Heart right ventricle (tissue), 16 donors: Measurements from ENCODE around the gene CEP120. TPM values are rescaled to one million over a fixed set of nuclear protein-coding genes. Genes with fewer than 3 reads are reported as not detected.
"Not testable (repeated sequence)": the region's sequence is repeated elsewhere in the genome, so short reads cannot be mapped to it uniquely, and the experiment has no call there.

ENCODE experiments used
- ATAC-seq, 8 donors: fragments of 200-7000 bp; cut with Tn5 transposase; one replicate each; pipeline ENCODE4 v1.9.1; 2020; ENCODE audit warnings: mild to moderate bottlenecking in 8 of 8, moderate library complexity in 8 of 8, moderate number of reproducible peaks in 1 of 8
- DNase-seq, 2 donors: peaks; one replicate each; pipeline ENCODE4 v3.0.0-alpha.2; 2020
- H3K27ac ChIP-seq, 10 donors: fragments of 200-600 bp; sonication (generic) in 2 of 10; one replicate each; pipeline versions ENCODE4 v1.5.0 to v1.8.0; 2020 to 2022; ENCODE audit warnings: mild to moderate bottlenecking in 3 of 10
- H3K27me3 ChIP-seq, 7 donors: fragments of 200-600 bp; one replicate each; pipeline ENCODE4 v1.8.0; 2021 to 2022; ENCODE audit warnings: mild to moderate bottlenecking in 2 of 7
- H3K36me3 ChIP-seq, 9 donors: fragments of 200-600 bp; sonication (generic) in 1 of 9; one replicate each; pipeline versions ENCODE4 v1.5.0 to v1.8.0; 2020 to 2022; ENCODE audit warnings: mild to moderate bottlenecking in 2 of 9
- H3K4me1 ChIP-seq, 9 donors: fragments of 200-600 bp; sonication (generic) in 1 of 9; one replicate each; pipeline versions ENCODE4 v1.5.0 to v1.8.0; 2020 to 2022; ENCODE audit warnings: mild to moderate bottlenecking in 4 of 9
- H3K4me3 ChIP-seq, 10 donors: fragments of 200-600 bp; sonication (generic) in 2 of 10; one replicate each; pipeline versions ENCODE4 v1.5.0 to v1.8.0; 2020 to 2022; ENCODE audit warnings: mild to moderate bottlenecking in 7 of 10, moderate library complexity in 2 of 10
- H3K9me3 ChIP-seq, 11 donors: fragments of 200-600 bp in 10 of 11; sonication (generic) in 2 of 11; one replicate each; pipeline versions ENCODE4 v1.5.0 to v1.8.0; 2013 to 2022; ENCODE audit warnings: mild to moderate bottlenecking in 2 of 11, control low read depth in 1 of 11, moderate library complexity in 1 of 11
- CTCF ChIP-seq, 9 donors: fragments of 200-600 bp; sonication (generic) in 2 of 9; IDR thresholded peaks; one replicate each; pipeline versions ENCODE4 v1.5.0 to v1.8.0; 2021 to 2022; ENCODE audit warnings: antibody characterized with exemption in 9 of 9, mild to moderate bottlenecking in 5 of 9, moderate library complexity in 1 of 9
- WGBS, 2 donors: extraction: QIAGEN DNeasy Blood & Tissue Kit; methylation state at CpG; one replicate each; pipeline ENCODE4 v1.1.7; 2013; ENCODE audit warnings: inconsistent platforms in 1 of 2; 5-methylcytosine and 5-hydroxymethylcytosine counted together
- intact Hi-C, 10 donors: fragments of 100-400 bp; cut with DNase I; formaldehyde crosslinking; loops; one replicate each; pipeline versions ENCODE4 v1.11.1 to v1.14.2; 2022
- polyA plus RNA-seq, 2 donors: library from polyadenylated mRNA; stranded (reverse); fragments of 200-250 nt; gene quantifications; one replicate each; pipeline ENCODE4 v1.2.3, GENCODE V29; 2013
- total RNA-seq, 10 donors: library from RNA; stranded (reverse); fragmentation: NEBNext Ultra II Directional in 3 of 10; extraction: Animal tissue kit (Norgen Biotek cat#: 25700) in 3 of 10; gene quantifications; one replicate each; pipeline versions ENCODE4 v1.2.1 to v1.2.4, GENCODE V29; 2021 to 2023
- donor health status: Arrhythmogenic right ventricular cardiomyopathy.
- donor health status: ischemic (EF 13 %, LVEDD 7.1; RV severe dilation, severe dysfunction).
- donor health status: healthy with polysubstance abuse.
- donor health status: DM: no; HTN: yes; CAD: no.
- donor health status: DM: no; HTN: no; CAD: no.
- donor health status: ischemic (EF 25% LVEDD 6.9; RV normal size, moderate dysfunction).
- donor health status: ischemic (EF 25% LVEDD 5.7; RV mildly dilated, moderate dysfunction).
- donor health status: healthy.
- donor health status: DM: yes; HTN: yes; CAD: no.
- donor health status: Ischemic cardiomyopathy.
- donor health status: ischemic (EF 35%, LVEDD 5.7; RV mildly dilated, moderate dysfunction).
- donor health status: nonischemic (EF 11% LVEDD 7.7; RV severe dilation, severe dysfunction).
- donor health status: DM: yes; HTN: yes; CAD: no.
- donor health status: PGD.
- donor health status: ischemic (EF 29% LVEDD 5.4; RV normal size, mild dysfunction).
- donor health status: nonischemic (EF 23%, LVEDD 6.1; RV moderate dilation, normal function).

The CEP120 gene
- total and polyA plus RNA-seq, 12 donors, result 3.4 to 14.9 (median 10.8) TPM

- DNase-seq, result no peak
- H3K36me3 ChIP-seq, result peaks cover 0 to 7% (median 0%) of the 10 kb centered on the region in 9 donors
- peaks cover 0 to 3% (median 0%) of the 10 kb centered on the region in 7 donors for H3K27me3 ChIP-seq
- 77 to 79% methylated on average over 2 of the region's 2 CpGs for WGBS, 2 donors
- intact Hi-C loops, result loop anchor here in 8 of 10 donors (5.0 to 10.0 kb wide), 5 partner anchors 444 to 836 kb away; no protein-coding TSS in a partner anchor
- no peak for TF ChIP-seq CTCF (IDR thresholded peaks at IDR 0.05)
- H3K27ac ChIP-seq, result no peak overlapping the region
- H3K9me3 ChIP-seq, result no peaks in the 10 kb centered on the region
- H3K4me1 ChIP-seq, result no peaks in the 10 kb centered on the region
- H3K4me3 ChIP-seq, result no peak overlapping the region
- no peak for ATAC-seq
These were observed 82.3 kb downstream of the CEP120 start for GRCh38 chr5:123340928-123341327.

GRCh38 chr5:123308377-123308776 lies 114.8 kb downstream of the CEP120 start:
- ATAC-seq, result not testable (repeated sequence)

GRCh38 chr5:123305751-123306150 lies 117.5 kb downstream of the CEP120 start:
- Histone ChIP-seq H3K9me3 (no peaks in the 10 kb centered on the region), H3K27ac (no peak overlapping the region), H3K4me1 (no peaks in the 10 kb centered on the region), H3K36me3 (no peaks in the 10 kb centered on the region), H3K4me3 (no peak overlapping the region), H3K27me3 (no peaks in the 10 kb centered on the region)
- DNase-seq, result no peak
- ATAC-seq, result no peak
- TF ChIP-seq CTCF (IDR thresholded peaks at IDR 0.05), result no peak
- 87 to 91% methylated on average over 4 of the region's 4 CpGs for WGBS, 2 donors
- intact Hi-C loops, result no loop called here

More at GRCh38 chr5:123308377-123308776, 114.8 kb downstream of the CEP120 start:
- H3K27me3 ChIP-seq, H3K27ac ChIP-seq, intact Hi-C loops, H3K36me3 ChIP-seq, H3K4me1 ChIP-seq, H3K4me3 ChIP-seq, H3K9me3 ChIP-seq, DNase-seq: not testable (repeated sequence)
- WGBS, 2 donors, result 81 to 83% methylated on average over 9 of the region's 9 CpGs

- intact Hi-C loops, result no loop called here
- Histone ChIP-seq H3K27me3 (no peaks in the 10 kb centered on the region), H3K9me3 (peaks cover 0 to 6% (median 0%) of the 10 kb centered on the region in 11 donors), H3K36me3 (no peaks in the 10 kb centered on the region), H3K4me1 (no peaks in the 10 kb centered on the region), H3K27ac (no peak overlapping the region), H3K4me3 (no peak overlapping the region)
- TF ChIP-seq CTCF (IDR thresholded peaks at IDR 0.05), result no peak
- no peak for DNase-seq
- ATAC-seq, result no peak
These were observed 118.4 kb downstream of the CEP120 start for GRCh38 chr5:123304777-123305316.

GRCh38 chr5:123303802-123304201 lies 119.4 kb downstream of the CEP120 start:
- H3K4me1 ChIP-seq, result no peaks in the 10 kb centered on the region
- H3K27me3 ChIP-seq, result peaks cover 0 to 5% (median 0%) of the 10 kb centered on the region in 7 donors
- TF ChIP-seq CTCF (IDR thresholded peaks at IDR 0.05), result no peak
- H3K4me3 ChIP-seq, result no peak overlapping the region
- DNase-seq, result no peak
- no peaks in the 10 kb centered on the region for H3K36me3 ChIP-seq
- peaks cover 0 to 12% (median 0%) of the 10 kb centered on the region in 11 donors for H3K9me3 ChIP-seq
- intact Hi-C loops, result no loop called here
- H3K27ac ChIP-seq, result no peak overlapping the region
- WGBS, 2 donors, result 71 to 72% methylated on average over 3 of the region's 3 CpGs
- no peak for ATAC-seq
